IMR-90 (cell line): ENCODE measurements around the gene ZNF785. TPM values are rescaled to one million over a fixed set of nuclear protein-coding genes. Genes with fewer than 3 reads are reported as not detected.
A peak's percentile ranks its signal among the peaks of the same experiment; 100 is the strongest.

Experiments
- ATAC-seq: fragments of 200-7000 bp; cut with Tn5 transposase; 2 replicates; pipeline ENCODE4 v1.9.1; 2020; ENCODE audit warnings: low read depth, mild to moderate bottlenecking, moderate library complexity
- BruUV-seq: library from RNA; stranded (reverse); fragments of 400-500 nt; replicated peaks from 2 replicates; lab custom pipeline; 2021; lab: Mats Ljungman, UMichigan
- CTCF ChIA-PET: fragments of 300-600 bp; formaldehyde crosslinking; extraction: SDS; loops from one replicate; lab custom pipeline; 2021; ENCODE audit warnings: antibody characterized with exemption; lab: Yijun Ruan, JAX
- POLR2A ChIA-PET: fragments of 300-600 bp; sonication (Branson Sonifier 250); formaldehyde crosslinking; loops from one replicate; lab custom pipeline; 2022; ENCODE audit warnings: antibody characterized with exemption; ENCODE audit not compliant: unreplicated experiment; lab: Charles Lee
- DNase-seq: peaks from one replicate; pipeline ENCODE4 v3.0.0; 2013
- H2AFZ ChIP-seq: replicated peaks from 2 replicates; pipeline ENCODE3; 2013; ENCODE audit warnings: low read length, mild to moderate bottlenecking; ENCODE audit not compliant: poor library complexity
- H2AK5ac ChIP-seq: 2 replicates; pipeline ENCODE4 v1.6.1; 2013; ENCODE audit warnings: low read depth, low read length, inconsistent platforms
- H2AK9ac ChIP-seq: replicated peaks from 2 replicates; pipeline ENCODE3; 2013; ENCODE audit warnings: mild to moderate bottlenecking, low read depth, low read length, moderate library complexity; ENCODE audit not compliant: poor library complexity
- H2BK120ac ChIP-seq: 2 replicates; pipeline ENCODE4 v1.6.1; 2013; ENCODE audit warnings: low read depth, low read length, inconsistent platforms
- H2BK15ac ChIP-seq: 3 replicates; pipeline ENCODE4 v1.6.1; 2013; ENCODE audit warnings: low read depth, low read length, inconsistent platforms
- H2BK20ac ChIP-seq: 2 replicates; pipeline ENCODE4 v1.6.1; 2013; ENCODE audit warnings: low read depth, mild to moderate bottlenecking, inconsistent platforms, low read length, moderate library complexity
- H2BK5ac ChIP-seq: 2 replicates; pipeline ENCODE4 v1.6.1; 2013; ENCODE audit warnings: mild to moderate bottlenecking, low read depth, low read length, inconsistent platforms; ENCODE audit not compliant: poor library complexity, severe bottlenecking
- H3K14ac ChIP-seq: replicated peaks from 2 replicates; pipeline ENCODE4 v1.6.1; 2013; ENCODE audit warnings: low read depth, low read length, inconsistent platforms
- H3K18ac ChIP-seq: 2 replicates; pipeline ENCODE4 v1.6.1; 2013; ENCODE audit warnings: low read depth, low read length, control low read depth
- H3K23ac ChIP-seq: 2 replicates; pipeline ENCODE4 v1.6.1; 2013; ENCODE audit warnings: low read depth, low read length, inconsistent platforms
- H3K27ac ChIP-seq: 2 replicates; pipeline ENCODE4 v1.5.1; 2013; ENCODE audit warnings: mild to moderate bottlenecking, control low read depth, low read length; ENCODE audit not compliant: insufficient read depth
- H3K27me3 ChIP-seq: 2 replicates; pipeline ENCODE4 v1.6.1; 2013; ENCODE audit warnings: low read length; ENCODE audit not compliant: control insufficient read depth, insufficient read depth
- H3K36me3 ChIP-seq: 2 replicates; pipeline ENCODE4 v1.6.1; 2013; ENCODE audit warnings: low read length, mixed read lengths; ENCODE audit not compliant: control insufficient read depth, insufficient read depth
- H3K4ac ChIP-seq: 2 replicates; pipeline ENCODE4 v1.6.1; 2013; ENCODE audit warnings: low read depth, low read length, inconsistent platforms
- H3K4me1 ChIP-seq: 2 replicates; pipeline ENCODE4 v1.6.1; 2013; ENCODE audit warnings: low read length, mixed read lengths; ENCODE audit not compliant: control insufficient read depth, insufficient read depth
- H3K4me2 ChIP-seq: 2 replicates; pipeline ENCODE4 v1.6.1; 2013; ENCODE audit warnings: low read depth, mild to moderate bottlenecking, control low read depth, low read length, moderate library complexity
- H3K4me3 ChIP-seq: 2 replicates; pipeline ENCODE4 v1.5.1; 2013; ENCODE audit warnings: low read depth, mild to moderate bottlenecking, control low read depth, low read length, moderate library complexity; ENCODE audit not compliant: insufficient read depth
- H3K56ac ChIP-seq: 2 replicates; pipeline ENCODE4 v1.6.1; 2013; ENCODE audit warnings: low read length, inconsistent platforms; ENCODE audit not compliant: insufficient read depth; ENCODE audit errors: extremely low read depth
- H3K79me1 ChIP-seq, 2 experiments: 2 replicates each; pipeline ENCODE4 v1.6.1; 2013; ENCODE audit warnings: low read length in 2 of 2, inconsistent platforms in 1 of 2, low read depth in 1 of 2
- H3K9ac ChIP-seq: 2 replicates; pipeline ENCODE4 v1.6.1; 2013; ENCODE audit warnings: low read depth, low read length, control low read depth
- H3K9me1 ChIP-seq: 2 replicates; pipeline ENCODE4 v1.6.1; 2013; ENCODE audit warnings: low read length, inconsistent platforms; ENCODE audit not compliant: insufficient read depth
- H3K9me3 ChIP-seq: 2 replicates; pipeline ENCODE4 v1.6.1; 2013; ENCODE audit warnings: low read length; ENCODE audit not compliant: control insufficient read depth, insufficient read depth
- H4K20me1 ChIP-seq: 2 replicates; pipeline ENCODE4 v1.6.1; 2013; ENCODE audit warnings: low read length, inconsistent platforms; ENCODE audit not compliant: insufficient read depth
- H4K5ac ChIP-seq: 2 replicates; pipeline ENCODE4 v1.6.1; 2013; ENCODE audit warnings: mild to moderate bottlenecking, low read depth, low read length, control low read depth
- H4K8ac ChIP-seq, 2 experiments: 2 replicates each; pipeline ENCODE4 v1.6.1; 2013; ENCODE audit warnings: low read depth in 2 of 2, low read length in 2 of 2, control low read depth in 1 of 2, inconsistent platforms in 1 of 2
- H4K91ac ChIP-seq: 2 replicates; pipeline ENCODE4 v1.6.1; 2013; ENCODE audit warnings: low read depth, low read length, inconsistent platforms; ENCODE audit not compliant: insufficient read depth
- BHLHE40 ChIP-seq: fragments of 150-350 bp; IDR thresholded peaks from 2 replicates; pipeline ENCODE4 v1.6.1; 2016; ENCODE audit warnings: mild to moderate bottlenecking, low read depth, low read length
- CHD1 ChIP-seq: IDR thresholded peaks from 2 replicates; pipeline ENCODE4 v1.6.1; 2012; ENCODE audit warnings: low read depth, low read length, improper control_type of control experiment
- FOS ChIP-seq: fragments of 150-350 bp; IDR thresholded peaks from 2 replicates; pipeline ENCODE4 v1.6.1; 2016; ENCODE audit warnings: low read depth, low read length
- MAFK ChIP-seq: IDR thresholded peaks from 2 replicates; pipeline ENCODE4 v1.6.1; 2012; ENCODE audit warnings: low read depth, low read length, improper control_type of control experiment
- MAZ ChIP-seq: IDR thresholded peaks from 2 replicates; pipeline ENCODE4 v1.6.1; 2012; ENCODE audit warnings: low read depth, mild to moderate bottlenecking, low read length, improper control_type of control experiment, moderate library complexity, borderline replicate concordance
- NFE2L2 ChIP-seq: fragments of 150-350 bp; IDR thresholded peaks from 2 replicates; pipeline ENCODE4 v1.6.1; 2016; ENCODE audit warnings: low read depth, mild to moderate bottlenecking, low read length
- POLR2A ChIP-seq: IDR thresholded peaks from 2 replicates; pipeline ENCODE4 v1.6.1; 2012; ENCODE audit warnings: mild to moderate bottlenecking, low read depth, low read length
- RAD21 ChIP-seq: IDR thresholded peaks from 2 replicates; pipeline ENCODE4 v1.6.1; 2012; ENCODE audit warnings: low read length, improper control_type of control experiment
- RCOR1 ChIP-seq: IDR thresholded peaks from 2 replicates; pipeline ENCODE4 v1.6.1; 2012; ENCODE audit warnings: mild to moderate bottlenecking, low read length, improper control_type of control experiment; ENCODE audit not compliant: insufficient replicate concordance
- SMC3 ChIP-seq: fragments of 150-350 bp; IDR thresholded peaks from 2 replicates; pipeline ENCODE4 v1.6.1; 2016; ENCODE audit warnings: low read depth, mild to moderate bottlenecking, antibody characterized with exemption, low read length, moderate library complexity
- WGBS, 2 experiments: methylation state at CpG; one replicate each; pipeline versions ENCODE4 v1.1.5 to v1.1.7; 2013; ENCODE audit warnings: missing lambda C conversion rate in 2 of 2; ENCODE audit not compliant: insufficient read length in 1 of 2; ENCODE audit errors: extremely low coverage in 2 of 2; 5-methylcytosine and 5-hydroxymethylcytosine counted together
- dilution Hi-C: fragments of 300-500 bp; cut with HindIII; formaldehyde crosslinking; loops from one replicate; pipeline ENCODE4 v1.14.3; 2018; ENCODE audit warnings: low sequenced_read_pairs; ENCODE audit not compliant: unreplicated experiment
- in situ Hi-C: fragments of 300-500 bp; cut with MboI; formaldehyde crosslinking; loops from 3 replicates; pipeline ENCODE4 v1.14.3; 2019; ENCODE audit warnings: low sequenced_read_pairs, inconsistent platforms, mixed read lengths
- intact Hi-C: fragments of 100-400 bp; cut with micrococcal nuclease; formaldehyde crosslinking; loops from 2 replicates; pipeline ENCODE4 v1.10.0; 2022
- polyA plus RNA-seq, 3 experiments: library from polyadenylated mRNA; depleted of rRNA; stranded (reverse); fragments of >200 nt; gene quantifications; 2 replicates each; pipeline ENCODE4 v1.2.3, GENCODE V29; 2012; ENCODE audit warnings: low replicate concordance in 1 of 3
- total RNA-seq: library from RNA; depleted of rRNA; stranded (reverse); fragments of >200 nt; gene quantifications from 2 replicates; pipeline ENCODE4 v1.2.3, GENCODE V29; 2012
- TF ChIP-seq, protein P1 (sequence below): fragments of 150-350 bp; IDR thresholded peaks from 2 replicates; pipeline ENCODE4 v1.6.1; 2016; ENCODE audit warnings: low read depth, mild to moderate bottlenecking, low read length, moderate library complexity, borderline replicate concordance
- TF ChIP-seq, protein P2 (sequence below): fragments of 150-350 bp; IDR thresholded peaks from 2 replicates; pipeline ENCODE4 v1.6.1; 2017; ENCODE audit warnings: mild to moderate bottlenecking, antibody characterized with exemption, low read length, low read depth

ZNF785 gene
- total and polyA plus RNA-seq, 2 of the 4 experiments (the other 2 are of a cell fraction): 2.9 to 4.0 TPM

DNA sequence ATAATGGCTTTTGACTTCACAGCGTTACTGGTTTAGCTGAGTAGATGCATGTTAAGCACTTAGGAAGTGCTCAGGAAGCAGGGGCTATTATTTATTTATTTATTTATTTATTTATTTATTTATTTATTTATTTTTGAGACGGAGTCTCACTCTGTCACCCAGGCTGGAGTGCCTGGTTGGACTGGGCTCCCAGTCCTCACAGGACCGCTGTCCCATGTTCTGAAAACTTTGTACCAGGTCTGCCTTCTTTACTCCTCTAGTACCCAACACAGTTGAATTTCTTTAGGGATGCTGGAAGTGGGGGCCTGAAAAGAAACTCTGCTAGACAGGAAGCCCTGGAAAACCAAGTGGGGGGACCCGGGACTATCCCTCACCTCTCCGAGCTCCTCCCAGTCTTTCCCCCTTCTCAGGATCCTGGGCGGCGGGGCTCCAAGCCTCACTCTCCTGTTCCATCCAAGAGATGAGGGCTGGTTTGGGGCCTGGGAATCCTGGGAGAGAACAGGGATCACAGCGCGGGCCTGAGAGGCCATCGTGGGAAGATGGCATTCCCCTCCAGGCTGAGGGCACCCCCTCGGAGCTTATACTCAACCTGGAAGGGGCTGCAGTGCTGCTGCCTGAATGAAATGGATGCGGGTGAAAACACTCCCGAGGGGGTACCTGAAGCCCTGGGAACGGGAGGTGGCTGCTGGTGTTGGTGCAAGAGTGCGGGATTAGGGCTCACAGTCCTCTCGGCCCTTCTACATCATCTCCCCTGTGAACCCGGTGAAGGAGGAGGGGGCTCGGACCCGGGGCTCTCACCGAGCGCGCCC is 14.7 kb downstream of the ZNF785 start:
- TF ChIP-seq BHLHE40 (no peak), CHD1 (no peak), RCOR1 (no peak), FOS (no peak), RAD21 (no peak), SMC3 (no peak), MAZ (no peak), NFE2L2 (no peak), POLR2A (no peak), MAFK (no peak)
- TF ChIP-seq, protein P1, sequence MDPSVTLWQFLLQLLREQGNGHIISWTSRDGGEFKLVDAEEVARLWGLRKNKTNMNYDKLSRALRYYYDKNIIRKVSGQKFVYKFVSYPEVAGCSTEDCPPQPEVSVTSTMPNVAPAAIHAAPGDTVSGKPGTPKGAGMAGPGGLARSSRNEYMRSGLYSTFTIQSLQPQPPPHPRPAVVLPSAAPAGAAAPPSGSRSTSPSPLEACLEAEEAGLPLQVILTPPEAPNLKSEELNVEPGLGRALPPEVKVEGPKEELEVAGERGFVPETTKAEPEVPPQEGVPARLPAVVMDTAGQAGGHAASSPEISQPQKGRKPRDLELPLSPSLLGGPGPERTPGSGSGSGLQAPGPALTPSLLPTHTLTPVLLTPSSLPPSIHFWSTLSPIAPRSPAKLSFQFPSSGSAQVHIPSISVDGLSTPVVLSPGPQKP: no peak
- TF ChIP-seq, protein P2, sequence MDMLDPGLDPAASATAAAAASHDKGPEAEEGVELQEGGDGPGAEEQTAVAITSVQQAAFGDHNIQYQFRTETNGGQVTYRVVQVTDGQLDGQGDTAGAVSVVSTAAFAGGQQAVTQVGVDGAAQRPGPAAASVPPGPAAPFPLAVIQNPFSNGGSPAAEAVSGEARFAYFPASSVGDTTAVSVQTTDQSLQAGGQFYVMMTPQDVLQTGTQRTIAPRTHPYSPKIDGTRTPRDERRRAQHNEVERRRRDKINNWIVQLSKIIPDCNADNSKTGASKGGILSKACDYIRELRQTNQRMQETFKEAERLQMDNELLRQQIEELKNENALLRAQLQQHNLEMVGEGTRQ: no peak
- no peaks in the 10 kb centered on the region for H3K9me3 ChIP-seq
- H3K4me2 ChIP-seq: peak overlapping the region; percentile 89
- no peak overlapping the region; the same call in 1 of the 2 replicates for H2BK120ac ChIP-seq
- H3K27me3 ChIP-seq: peaks cover 1% of the 10 kb centered on the region; the same call in 1 of the 2 replicates
- H3K56ac ChIP-seq: peak overlapping the region; percentile 70
- H4K5ac ChIP-seq: peak overlapping the region; percentile 83
- H3K18ac ChIP-seq: peak overlapping the region; percentile 10; the same call in 1 of the 2 replicates
- peak overlapping the region; percentile 81 for H3K14ac ChIP-seq
- H2BK5ac ChIP-seq: peak overlapping the region; percentile 81
- no peaks in the 10 kb centered on the region for H3K9me1 ChIP-seq
- ATAC-seq (peak; percentile 5; the same call in 1 of the 2 replicates), DNase-seq (peak; percentile 28)
- H3K4ac ChIP-seq: peak overlapping the region; percentile 77
- peak overlapping the region; percentile 94 for H2AFZ ChIP-seq
- peak overlapping the region; percentile 56; the same call in 1 of the 2 replicates for H2AK5ac ChIP-seq
- no peak overlapping the region for H2BK20ac ChIP-seq
- H3K27ac ChIP-seq: peak overlapping the region; percentile 89
- intact Hi-C loops: loop anchor here (1.0 kb wide), 2 partner anchors 44 to 122 kb away; no protein-coding TSS in a partner anchor
- 2% methylated on average over 6 of the region's 22 CpGs; no CpG with 5 or more reads in 1 of the 2 experiments for WGBS, 2 experiments
- peak overlapping the region; percentile 57 for H3K4me3 ChIP-seq
- ChIA-PET POLR2A (no interaction called here), CTCF (interaction anchor here (1.0 kb wide), 1 partner anchor 39 kb away, joined by 3 read pairs; the partner anchor contains the start of gene ZNF689)
- H4K20me1 ChIP-seq: no peaks in the 10 kb centered on the region
- H4K91ac ChIP-seq: peak overlapping the region; percentile 80
- H3K79me1 ChIP-seq: peaks cover 5 to 19% of the 10 kb centered on the region in 2 experiments; a peak in 3 of 4 replicates
- H3K9ac ChIP-seq: peak overlapping the region; percentile 79
- H3K4me1 ChIP-seq: peaks cover 9% of the 10 kb centered on the region
- 0 out of 3 replicates have a peak overlapping the region, but pooled peaks have one; percentile 29 for H2BK15ac ChIP-seq
- no TSS peak for BruUV-seq
- H3K36me3 ChIP-seq: no peaks in the 10 kb centered on the region
- dilution Hi-C loops: no loop called here
- H3K23ac ChIP-seq: peak overlapping the region; percentile 81
- H4K8ac ChIP-seq: peak overlapping the region; percentile 78 to 98
- peak overlapping the region; percentile 90 for H2AK9ac ChIP-seq
- in situ Hi-C loops: loop anchor here (5.0 kb wide), 1 partner anchor 34 kb away; no protein-coding TSS in a partner anchor
